DOHH2 (cell line): ENCODE data around the gene HLA-DOA.

Experiments used
- H3F3A ChIP-seq: fragments of 200-600 bp; sonication (generic), shearing (Covaris generic); 2 replicates; pipeline ENCODE4 v1.6.0; 2016; ENCODE audit warnings: antibody characterized with exemption, mild to moderate bottlenecking; ENCODE audit not compliant: control insufficient read depth, insufficient read depth
- H3K27ac ChIP-seq: fragments of 200-600 bp; sonication (generic); 2 replicates; pipeline ENCODE4 v1.5.1; 2014; ENCODE audit warnings: low read depth, mild to moderate bottlenecking, low read length, moderate library complexity
- H3K27me3 ChIP-seq: fragments of 200-600 bp; sonication (generic); 2 replicates; pipeline ENCODE4 v1.6.1; 2014; ENCODE audit warnings: mild to moderate bottlenecking, low read length, mixed read lengths; ENCODE audit not compliant: control insufficient read depth
- H3K36me3 ChIP-seq: fragments of 200-600 bp; sonication (generic); 2 replicates; pipeline ENCODE4 v1.6.1; 2014; ENCODE audit warnings: mild to moderate bottlenecking, low read length, moderate library complexity, mixed read lengths; ENCODE audit not compliant: control insufficient read depth
- H3K4me1 ChIP-seq: fragments of 200-600 bp; sonication (generic); 2 replicates; pipeline ENCODE4 v1.6.1; 2014; ENCODE audit warnings: mild to moderate bottlenecking, low read length, mixed read lengths; ENCODE audit not compliant: control insufficient read depth
- H3K4me2 ChIP-seq: fragments of 200-600 bp; sonication (generic); 2 replicates; pipeline ENCODE4 v1.6.0; 2014; ENCODE audit warnings: mild to moderate bottlenecking, low read length, moderate library complexity
- H3K4me3 ChIP-seq: fragments of 200-600 bp; sonication (generic); 2 replicates; pipeline ENCODE4 v1.5.1; 2014; ENCODE audit warnings: mild to moderate bottlenecking, low read length, mixed read lengths
- H3K79me2 ChIP-seq: fragments of 200-600 bp; sonication (generic); 2 replicates; pipeline ENCODE4 v1.6.1; 2014; ENCODE audit warnings: mild to moderate bottlenecking, low read length, mixed read lengths; ENCODE audit not compliant: control insufficient read depth
- H3K9me2 ChIP-seq: fragments of 200-600 bp; sonication (generic); replicated peaks from 2 replicates; pipeline ENCODE4 v1.6.1; 2014; ENCODE audit warnings: mild to moderate bottlenecking, low read length, mixed read lengths; ENCODE audit not compliant: control insufficient read depth
- H3K9me3 ChIP-seq: fragments of 200-600 bp; sonication (generic); 2 replicates; pipeline ENCODE4 v1.6.1; 2014; ENCODE audit warnings: antibody characterized with exemption, low read length, mixed read lengths; ENCODE audit not compliant: control insufficient read depth, insufficient read depth
- H4K20me1 ChIP-seq: fragments of 200-600 bp; sonication (generic); 2 replicates; pipeline ENCODE4 v1.6.0; 2014; ENCODE audit warnings: low read depth, mild to moderate bottlenecking, antibody characterized with exemption, low read length, moderate library complexity; ENCODE audit not compliant: control insufficient read depth, insufficient read depth
- EZH2phosphoT487 ChIP-seq: fragments of 200-600 bp; sonication (generic); IDR thresholded peaks from 2 replicates; pipeline ENCODE4 v1.6.1; 2017; ENCODE audit warnings: borderline replicate concordance, mild to moderate bottlenecking, antibody characterized with exemption, low read length, moderate library complexity, mixed read lengths
- TF ChIP-seq, protein P1 (sequence below): fragments of 200-600 bp; sonication (generic); IDR thresholded peaks from one replicate; pipeline ENCODE4 v1.5.1; 2014; ENCODE audit warnings: antibody characterized with exemption, mild to moderate bottlenecking, low read depth, low read length; ENCODE audit not compliant: poor library complexity, severe bottlenecking

Gene HLA-DOA

DNA sequence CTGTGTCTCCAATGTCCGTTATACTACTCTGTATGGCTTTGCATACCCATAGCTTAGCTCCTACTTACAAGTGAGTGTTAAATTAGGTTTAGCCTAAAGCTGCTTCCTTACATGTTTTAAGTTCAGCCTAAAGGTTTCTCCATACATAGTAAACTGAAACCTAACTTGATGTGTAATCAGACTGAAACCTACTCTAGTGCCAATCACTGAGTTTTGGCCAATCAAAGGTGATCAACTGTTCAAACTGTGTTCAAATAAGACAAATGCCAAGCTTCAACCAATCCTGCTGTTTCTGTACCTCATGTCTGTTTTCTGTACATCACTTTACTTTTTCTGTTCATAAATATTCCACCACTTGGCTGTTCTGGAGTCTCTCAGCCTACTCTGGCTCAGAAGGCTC is 20.0 kb downstream of the HLA-DOA start:
- H4K20me1 ChIP-seq = no peaks in the 10 kb centered on the region
- H3K4me3 ChIP-seq = no peak overlapping the region
- H3K4me1 ChIP-seq = peaks cover 12% of the 10 kb centered on the region
- no peak for TF ChIP-seq EZH2phosphoT487
- TF ChIP-seq, protein P1, sequence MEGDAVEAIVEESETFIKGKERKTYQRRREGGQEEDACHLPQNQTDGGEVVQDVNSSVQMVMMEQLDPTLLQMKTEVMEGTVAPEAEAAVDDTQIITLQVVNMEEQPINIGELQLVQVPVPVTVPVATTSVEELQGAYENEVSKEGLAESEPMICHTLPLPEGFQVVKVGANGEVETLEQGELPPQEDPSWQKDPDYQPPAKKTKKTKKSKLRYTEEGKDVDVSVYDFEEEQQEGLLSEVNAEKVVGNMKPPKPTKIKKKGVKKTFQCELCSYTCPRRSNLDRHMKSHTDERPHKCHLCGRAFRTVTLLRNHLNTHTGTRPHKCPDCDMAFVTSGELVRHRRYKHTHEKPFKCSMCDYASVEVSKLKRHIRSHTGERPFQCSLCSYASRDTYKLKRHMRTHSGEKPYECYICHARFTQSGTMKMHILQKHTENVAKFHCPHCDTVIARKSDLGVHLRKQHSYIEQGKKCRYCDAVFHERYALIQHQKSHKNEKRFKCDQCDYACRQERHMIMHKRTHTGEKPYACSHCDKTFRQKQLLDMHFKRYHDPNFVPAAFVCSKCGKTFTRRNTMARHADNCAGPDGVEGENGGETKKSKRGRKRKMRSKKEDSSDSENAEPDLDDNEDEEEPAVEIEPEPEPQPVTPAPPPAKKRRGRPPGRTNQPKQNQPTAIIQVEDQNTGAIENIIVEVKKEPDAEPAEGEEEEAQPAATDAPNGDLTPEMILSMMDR = no peak
- no peaks in the 10 kb centered on the region for H3K9me2 ChIP-seq
- H3K27me3 ChIP-seq = no peaks in the 10 kb centered on the region
- no peak overlapping the region for H3K27ac ChIP-seq
- H3K4me2 ChIP-seq = no peak overlapping the region
- H3K9me3 ChIP-seq = no peaks in the 10 kb centered on the region
- H3F3A ChIP-seq = peaks cover 3% of the 10 kb centered on the region
- no peaks in the 10 kb centered on the region for H3K36me3 ChIP-seq
- no peaks in the 10 kb centered on the region for H3K79me2 ChIP-seq

DNA sequence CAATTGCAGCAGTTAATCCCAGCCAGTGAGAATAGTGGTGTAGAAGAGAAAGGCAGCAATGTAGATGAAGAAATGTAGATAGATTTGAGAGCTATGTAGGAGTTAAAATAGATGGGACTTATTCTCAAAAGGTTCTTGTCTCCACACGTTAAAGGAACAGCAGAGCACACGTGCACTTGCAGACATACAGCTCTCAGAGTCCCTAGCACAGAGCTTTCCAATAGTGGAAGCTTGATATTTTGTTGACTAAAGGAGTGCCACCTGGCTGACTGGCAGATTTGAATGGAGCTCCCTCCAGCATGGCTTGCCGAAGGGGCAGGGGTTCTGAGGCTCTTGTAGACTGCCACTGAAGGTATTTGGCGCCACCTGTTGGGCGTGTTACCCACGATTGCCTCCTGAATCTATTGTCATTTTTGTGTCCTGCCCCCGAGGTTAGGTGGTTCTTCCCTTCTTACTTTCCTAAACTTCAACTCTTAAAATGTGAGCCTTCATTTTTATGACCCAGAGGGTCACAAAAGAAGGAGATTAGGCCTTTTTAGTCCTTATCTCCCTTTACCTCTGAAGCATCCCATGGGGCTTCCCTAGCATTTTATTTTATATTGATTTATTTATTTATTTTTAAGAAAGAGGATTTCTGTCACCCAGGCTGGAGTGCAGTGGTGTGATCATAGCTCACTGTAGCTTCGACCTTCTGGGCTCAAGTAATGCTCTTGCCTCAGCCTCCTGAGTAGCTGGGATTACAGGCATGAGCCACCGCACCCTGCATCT is 24.6 kb downstream of the HLA-DOA start:
- Histone ChIP-seq H3K36me3 (peaks cover 36% of the 10 kb centered on the region), H3K4me3 (no peak overlapping the region), H3K27me3 (no peaks in the 10 kb centered on the region), H3K79me2 (no peaks in the 10 kb centered on the region), H4K20me1 (peaks cover 6% of the 10 kb centered on the region; the same call in 1 of the 2 replicates), H3K4me2 (peak overlapping the region; percentile 10), H3K9me3 (no peaks in the 10 kb centered on the region), H3F3A (peaks cover 49% of the 10 kb centered on the region), H3K4me1 (peaks cover 40% of the 10 kb centered on the region), H3K9me2 (no peaks in the 10 kb centered on the region), H3K27ac (peak overlapping the region; percentile 44)
- TF ChIP-seq EZH2phosphoT487 = no peak
- TF ChIP-seq, protein P1 = peak; percentile 92

DNA sequence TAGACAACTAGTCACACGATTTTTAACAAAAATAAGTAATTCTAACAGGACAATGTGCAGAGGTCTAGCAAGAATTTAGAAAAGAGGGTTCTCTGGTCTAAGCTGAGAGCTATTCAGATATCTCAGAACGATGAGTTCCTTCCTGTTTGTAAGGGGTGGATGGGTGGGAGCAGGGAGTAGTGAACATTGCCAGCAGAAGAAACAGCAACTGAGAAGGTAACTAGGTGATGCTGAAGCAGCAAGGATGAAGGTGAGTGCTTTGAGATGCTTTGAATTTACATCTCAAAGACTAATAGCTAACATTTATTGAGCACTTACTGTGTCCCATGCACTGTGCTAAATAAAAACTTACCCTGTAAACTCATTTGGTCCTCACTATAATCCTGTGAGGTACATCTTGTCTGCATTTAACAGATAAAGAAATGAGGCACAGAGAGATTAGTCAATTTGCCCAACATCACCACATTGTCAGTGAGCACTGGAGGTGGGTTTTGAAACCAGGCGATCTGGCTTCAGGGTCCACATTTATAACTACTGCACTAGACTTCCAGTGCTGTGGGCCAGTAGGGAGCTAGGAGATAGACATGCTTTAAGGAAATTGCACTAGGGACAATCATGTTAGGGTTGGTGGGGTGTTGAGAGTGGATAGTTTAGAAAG is 25.3 kb downstream of the HLA-DOA start:
- TF ChIP-seq, protein P1 = no peak
- no peak for TF ChIP-seq EZH2phosphoT487
- H3K4me2 ChIP-seq = peak overlapping the region; percentile 10
- peak overlapping the region; percentile 44 for H3K27ac ChIP-seq
- no peaks in the 10 kb centered on the region for H3K27me3 ChIP-seq
- no peaks in the 10 kb centered on the region for H3K79me2 ChIP-seq
- H3K4me3 ChIP-seq = no peak overlapping the region
- no peaks in the 10 kb centered on the region for H3K9me3 ChIP-seq
- H3F3A ChIP-seq = peaks cover 56% of the 10 kb centered on the region
- peaks cover 40% of the 10 kb centered on the region for H3K4me1 ChIP-seq
- no peaks in the 10 kb centered on the region for H3K9me2 ChIP-seq
- peaks cover 6% of the 10 kb centered on the region; the same call in 1 of the 2 replicates for H4K20me1 ChIP-seq
- peaks cover 43% of the 10 kb centered on the region for H3K36me3 ChIP-seq
